HL-60 (cell line): ENCODE measurements around the gene GPC5.
"Not testable (repeated sequence)": the region's sequence is repeated elsewhere in the genome, so short reads cannot be mapped to it uniquely, and the experiment has no call there.

Experiments
- DNase-seq, 2 experiments: peaks; one replicate each; pipeline ENCODE4 v3.0.0-alpha.2; 2010 to 2020; ENCODE audit warnings: low read depth in 1 of 2, low spot score in 1 of 2
- H3K27ac ChIP-seq: fragments of 250-450 bp; sonication (Bioruptor Pico); replicated peaks from 2 replicates; pipeline ENCODE4 v1.5.1; 2020; ENCODE audit warnings: mild to moderate bottlenecking, moderate library complexity
- H3K27me3 ChIP-seq: fragments of 250-450 bp; sonication (Bioruptor Pico); 2 replicates; pipeline ENCODE4 v1.5.1; 2021; ENCODE audit warnings: mild to moderate bottlenecking, moderate library complexity; ENCODE audit not compliant: insufficient read depth, poor library complexity, severe bottlenecking
- H3K4me3 ChIP-seq: replicated peaks from 2 replicates; pipeline ENCODE4 v1.5.1; 2011; ENCODE audit warnings: mild to moderate bottlenecking, control low read depth, low read length; ENCODE audit not compliant: insufficient read depth
- CTCF ChIP-seq: IDR thresholded peaks from one replicate; pipeline ENCODE4 v1.5.1; 2011; ENCODE audit warnings: low read length, control low read depth, inconsistent platforms; ENCODE audit not compliant: insufficient read depth
- GABPA ChIP-seq: IDR thresholded peaks from 2 replicates; pipeline ENCODE4 v1.6.1; 2012; ENCODE audit warnings: low read depth
- POLR2AphosphoS5 ChIP-seq: IDR thresholded peaks from 2 replicates; pipeline ENCODE4 v1.6.1; 2012; ENCODE audit warnings: low read depth
- REST ChIP-seq: IDR thresholded peaks from 2 replicates; pipeline ENCODE4 v1.6.1; 2012; ENCODE audit warnings: low read depth; ENCODE audit not compliant: insufficient replicate concordance
- SPI1 ChIP-seq: IDR thresholded peaks from 2 replicates; pipeline ENCODE4 v1.6.1; 2012; ENCODE audit warnings: low read depth, mild to moderate bottlenecking, borderline replicate concordance

GPC5 gene

GRCh38 chr13:91774397-91774796 is 376.0 kb downstream of the GPC5 start:
- H3K27ac ChIP-seq = no peak overlapping the region
- no peaks in the 10 kb centered on the region for H3K27me3 ChIP-seq
- no peak for TF ChIP-seq SPI1
- no peak for TF ChIP-seq GABPA
- no peak for TF ChIP-seq POLR2AphosphoS5
- no peak for TF ChIP-seq CTCF
- TF ChIP-seq REST = no peak
- no peak overlapping the region for H3K4me3 ChIP-seq
- DNase-seq = no peak

GRCh38 chr13:91776611-91777193 is 378.3 kb downstream of the GPC5 start:
- TF ChIP-seq SPI1 (no peak), CTCF (no peak), POLR2AphosphoS5 (no peak), GABPA (no peak), REST (no peak)
- DNase-seq = no peak
- no peak overlapping the region for H3K4me3 ChIP-seq
- H3K27me3 ChIP-seq = no peaks in the 10 kb centered on the region
- no peak overlapping the region for H3K27ac ChIP-seq

- DNase-seq = no peak
- H3K27me3 ChIP-seq = no peaks in the 10 kb centered on the region
- TF ChIP-seq SPI1 (no peak), GABPA (no peak), POLR2AphosphoS5 (no peak), REST (no peak), CTCF (no peak)
- H3K4me3 ChIP-seq = no peak overlapping the region
- H3K27ac ChIP-seq = no peak overlapping the region
Observed at GRCh38 chr13:91778123-91778522, 379.7 kb downstream of the GPC5 start.

GRCh38 chr13:91781982-91782691 is 383.7 kb downstream of the GPC5 start:
- not testable (repeated sequence) for H3K4me3 ChIP-seq, H3K27ac ChIP-seq, DNase-seq, H3K27me3 ChIP-seq
